WTC11 (cell line): ENCODE measurements around the gene CFAP221.

Source experiments
- ELF4 ChIP-seq: sonication (generic); formaldehyde crosslinking; IDR thresholded peaks from 2 replicates; pipeline ENCODE4 v1.8.1; 2022; ENCODE audit warnings: low read depth, mild to moderate bottlenecking, moderate library complexity, missing genetic modification reagents
- EMX1 ChIP-seq: fragments of 250-450 bp; sonication (Bioruptor Pico); IDR thresholded peaks from 2 replicates; pipeline ENCODE4 v1.8.0; 2021; ENCODE audit warnings: mild to moderate bottlenecking
- NFYB ChIP-seq: sonication (generic); formaldehyde crosslinking; conservative IDR thresholded peaks from 2 replicates; pipeline ENCODE4 v1.8.0; 2022; ENCODE audit warnings: low read depth, missing genetic modification reagents
- ZBTB21 ChIP-seq: sonication (generic); formaldehyde crosslinking; IDR thresholded peaks from 2 replicates; pipeline ENCODE4 v1.8.1; 2023; ENCODE audit warnings: mild to moderate bottlenecking, missing genetic modification reagents, borderline replicate concordance
- ZNF232 ChIP-seq: sonication (generic); formaldehyde crosslinking; IDR thresholded peaks from 2 replicates; pipeline ENCODE4 v1.8.0; 2022; ENCODE audit warnings: mild to moderate bottlenecking, missing genetic modification reagents
- ZNF423 ChIP-seq: fragments of 250-450 bp; sonication (Bioruptor Pico); IDR thresholded peaks from 2 replicates; pipeline ENCODE4 v2.1.2; 2022; ENCODE audit warnings: mild to moderate bottlenecking, moderate library complexity
- TF ChIP-seq, protein P1 (sequence below): fragments of 200-600 bp; IDR thresholded peaks from 2 replicates; pipeline ENCODE4 v1.8.0; 2022; ENCODE audit warnings: antibody characterized with exemption
- TF ChIP-seq, protein P2 (sequence below): sonication (generic); formaldehyde crosslinking; IDR thresholded peaks from 2 replicates; pipeline ENCODE4 v1.8.0; 2022; ENCODE audit warnings: mild to moderate bottlenecking, missing genetic modification reagents
- TF ChIP-seq, protein P3 (sequence below): sonication (generic); formaldehyde crosslinking; conservative IDR thresholded peaks from 2 replicates; pipeline ENCODE4 v1.8.1; 2022; ENCODE audit warnings: mild to moderate bottlenecking, missing genetic modification reagents

DNA sequence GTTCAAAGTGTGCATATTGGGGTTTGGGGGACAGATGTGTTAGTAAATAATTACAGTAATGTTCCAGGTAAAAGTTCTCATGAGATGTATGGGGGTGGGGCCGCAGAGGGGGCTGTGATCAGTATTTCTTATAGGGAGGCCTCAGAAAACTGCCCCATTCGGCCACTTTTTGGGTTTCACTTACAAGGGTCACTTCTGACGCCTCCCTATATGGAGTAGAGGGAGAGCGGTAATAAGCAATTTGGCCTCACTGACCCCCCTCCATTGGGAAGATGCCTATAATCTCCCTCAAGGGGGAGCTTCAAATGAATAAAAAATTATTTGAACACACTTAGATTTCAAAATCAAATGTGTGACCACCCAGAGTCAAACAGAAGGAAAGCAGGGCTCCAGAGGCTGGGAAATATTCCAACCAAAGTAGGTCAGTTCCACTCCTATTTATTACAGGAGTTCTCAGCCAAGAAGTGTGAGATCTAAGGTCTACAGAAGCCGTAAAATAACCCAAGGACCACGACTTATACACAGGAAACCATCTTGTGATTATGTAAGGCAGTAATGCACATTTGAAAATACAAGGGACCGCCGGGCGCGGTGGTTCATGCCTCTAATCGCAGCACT, 22.7 kb upstream of the CFAP221 start:
- TF ChIP-seq ZNF232 (CRISPR knock-in tag): no peak
- TF ChIP-seq, protein P1, sequence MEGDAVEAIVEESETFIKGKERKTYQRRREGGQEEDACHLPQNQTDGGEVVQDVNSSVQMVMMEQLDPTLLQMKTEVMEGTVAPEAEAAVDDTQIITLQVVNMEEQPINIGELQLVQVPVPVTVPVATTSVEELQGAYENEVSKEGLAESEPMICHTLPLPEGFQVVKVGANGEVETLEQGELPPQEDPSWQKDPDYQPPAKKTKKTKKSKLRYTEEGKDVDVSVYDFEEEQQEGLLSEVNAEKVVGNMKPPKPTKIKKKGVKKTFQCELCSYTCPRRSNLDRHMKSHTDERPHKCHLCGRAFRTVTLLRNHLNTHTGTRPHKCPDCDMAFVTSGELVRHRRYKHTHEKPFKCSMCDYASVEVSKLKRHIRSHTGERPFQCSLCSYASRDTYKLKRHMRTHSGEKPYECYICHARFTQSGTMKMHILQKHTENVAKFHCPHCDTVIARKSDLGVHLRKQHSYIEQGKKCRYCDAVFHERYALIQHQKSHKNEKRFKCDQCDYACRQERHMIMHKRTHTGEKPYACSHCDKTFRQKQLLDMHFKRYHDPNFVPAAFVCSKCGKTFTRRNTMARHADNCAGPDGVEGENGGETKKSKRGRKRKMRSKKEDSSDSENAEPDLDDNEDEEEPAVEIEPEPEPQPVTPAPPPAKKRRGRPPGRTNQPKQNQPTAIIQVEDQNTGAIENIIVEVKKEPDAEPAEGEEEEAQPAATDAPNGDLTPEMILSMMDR: no peak
- TF ChIP-seq ZBTB21 (CRISPR knock-in tag): no peak
- TF ChIP-seq, protein P2, sequence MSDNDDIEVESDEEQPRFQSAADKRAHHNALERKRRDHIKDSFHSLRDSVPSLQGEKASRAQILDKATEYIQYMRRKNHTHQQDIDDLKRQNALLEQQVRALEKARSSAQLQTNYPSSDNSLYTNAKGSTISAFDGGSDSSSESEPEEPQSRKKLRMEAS (CRISPR knock-in tag): no peak
- TF ChIP-seq ZNF423 (CRISPR knock-in tag): no peak
- TF ChIP-seq, protein P3, sequence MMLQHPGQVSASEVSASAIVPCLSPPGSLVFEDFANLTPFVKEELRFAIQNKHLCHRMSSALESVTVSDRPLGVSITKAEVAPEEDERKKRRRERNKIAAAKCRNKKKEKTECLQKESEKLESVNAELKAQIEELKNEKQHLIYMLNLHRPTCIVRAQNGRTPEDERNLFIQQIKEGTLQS (CRISPR knock-in tag): no peak
- no peak for TF ChIP-seq EMX1 (CRISPR knock-in tag)
- TF ChIP-seq NFYB (CRISPR knock-in tag): no peak
- TF ChIP-seq ELF4 (CRISPR knock-in tag): no peak
